Gastroesophageal sphincter (tissue), 3 donors: Measurements from ENCODE around the gene VMP1.
"Not testable (repeated sequence)": the region's sequence is repeated elsewhere in the genome, so short reads cannot be mapped to it uniquely, and the experiment has no call there.

ENCODE experiments used
- EP300 ChIP-seq: sonication (generic); formaldehyde crosslinking; IDR thresholded peaks from one replicate; pipeline ENCODE4 v1.6.1; 2017; ENCODE audit warnings: antibody characterized with exemption, mild to moderate bottlenecking
- POLR2A ChIP-seq, 2 donors: fragments of 450-650 bp; IDR thresholded peaks; one replicate each; pipeline ENCODE4 v1.6.1; 2017; ENCODE audit warnings: antibody characterized with exemption in 2 of 2, mild to moderate bottlenecking in 2 of 2, moderate library complexity in 1 of 2
- POLR2AphosphoS5 ChIP-seq: sonication (generic); formaldehyde crosslinking; IDR thresholded peaks from one replicate; pipeline ENCODE4 v1.6.1; 2017; ENCODE audit warnings: antibody characterized with exemption
- TF ChIP-seq, protein P1 (sequence below), 4 experiments: fragments of 200-600 bp in 2 of 4; fragments of 450-650 bp in 2 of 4; sonication (generic) in 1 of 4; IDR thresholded peaks; one replicate each; pipeline ENCODE4 v1.5.1; 2017 to 2019; ENCODE audit warnings: antibody characterized with exemption in 4 of 4, mild to moderate bottlenecking in 2 of 4, moderate library complexity in 2 of 4

DNA sequence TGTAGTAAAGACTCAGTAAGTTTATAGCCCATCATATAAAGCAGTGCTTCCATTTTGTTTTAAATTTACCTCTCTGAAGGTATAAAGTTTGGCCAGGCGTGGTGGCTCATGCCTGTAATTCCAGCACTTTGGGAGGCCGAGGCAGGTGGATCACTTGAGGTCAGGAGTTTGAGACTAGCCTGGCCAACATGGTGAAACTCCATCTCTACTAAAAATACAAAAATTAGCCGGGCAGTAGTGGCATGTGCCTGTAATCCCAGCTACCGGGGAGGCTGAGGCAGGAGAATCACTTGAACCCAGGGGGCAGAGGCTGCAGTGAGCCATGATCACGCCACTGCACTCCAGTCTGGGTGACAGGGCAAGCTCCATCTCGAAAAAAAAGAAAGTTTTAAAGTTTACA, 83.0 kb downstream of the VMP1 start:
- TF ChIP-seq, protein P1, sequence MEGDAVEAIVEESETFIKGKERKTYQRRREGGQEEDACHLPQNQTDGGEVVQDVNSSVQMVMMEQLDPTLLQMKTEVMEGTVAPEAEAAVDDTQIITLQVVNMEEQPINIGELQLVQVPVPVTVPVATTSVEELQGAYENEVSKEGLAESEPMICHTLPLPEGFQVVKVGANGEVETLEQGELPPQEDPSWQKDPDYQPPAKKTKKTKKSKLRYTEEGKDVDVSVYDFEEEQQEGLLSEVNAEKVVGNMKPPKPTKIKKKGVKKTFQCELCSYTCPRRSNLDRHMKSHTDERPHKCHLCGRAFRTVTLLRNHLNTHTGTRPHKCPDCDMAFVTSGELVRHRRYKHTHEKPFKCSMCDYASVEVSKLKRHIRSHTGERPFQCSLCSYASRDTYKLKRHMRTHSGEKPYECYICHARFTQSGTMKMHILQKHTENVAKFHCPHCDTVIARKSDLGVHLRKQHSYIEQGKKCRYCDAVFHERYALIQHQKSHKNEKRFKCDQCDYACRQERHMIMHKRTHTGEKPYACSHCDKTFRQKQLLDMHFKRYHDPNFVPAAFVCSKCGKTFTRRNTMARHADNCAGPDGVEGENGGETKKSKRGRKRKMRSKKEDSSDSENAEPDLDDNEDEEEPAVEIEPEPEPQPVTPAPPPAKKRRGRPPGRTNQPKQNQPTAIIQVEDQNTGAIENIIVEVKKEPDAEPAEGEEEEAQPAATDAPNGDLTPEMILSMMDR (IDR thresholded peaks at IDR 0.05), result not testable (repeated sequence)
- TF ChIP-seq EP300; POLR2A (IDR thresholded peaks at IDR 0.05); POLR2AphosphoS5: not testable (repeated sequence)
